Thyroid gland (tissue), 4 donors: ENCODE data around the gene KRT39. TPM values are rescaled to one million over a fixed set of nuclear protein-coding genes. Genes with fewer than 3 reads are reported as not detected.

Experiments
- DNase-seq, 2 donors: peaks; one replicate each; pipeline ENCODE4 v3.0.0-alpha.2; 2019
- H3K27ac ChIP-seq, 3 donors: fragments of 200-600 bp; sonication (generic); 1 replicate in 2 of 3; 2 replicates in 1 of 3; pipeline ENCODE4 v1.5.1; 2016 to 2019; ENCODE audit warnings: mild to moderate bottlenecking in 1 of 3, moderate library complexity in 1 of 3
- H3K27me3 ChIP-seq: fragments of 200-600 bp; sonication (generic); one replicate; pipeline ENCODE4 v1.5.1; 2019
- H3K36me3 ChIP-seq, 2 donors: fragments of 200-600 bp; sonication (generic); one replicate each; pipeline ENCODE4 v1.5.1; 2016 to 2019
- H3K4me1 ChIP-seq, 2 donors: fragments of 200-600 bp; sonication (generic); one replicate each; pipeline ENCODE4 v1.5.1; 2017 to 2019
- H3K4me3 ChIP-seq, 3 donors: fragments of 200-600 bp; sonication (generic); replicated peaks in 1 of 3; 1 replicate in 2 of 3; 2 replicates in 1 of 3; pipeline ENCODE4 v1.5.1; 2016; ENCODE audit warnings: mild to moderate bottlenecking in 1 of 3
- H3K9me3 ChIP-seq: fragments of 200-600 bp; sonication (generic); one replicate; pipeline ENCODE4 v1.5.1; 2017
- POLR2A ChIP-seq, 2 donors: fragments of 450-650 bp; IDR thresholded peaks; one replicate each; pipeline ENCODE4 v1.6.1; 2017; ENCODE audit warnings: antibody characterized with exemption in 2 of 2, mild to moderate bottlenecking in 2 of 2, moderate library complexity in 1 of 2
- WGBS, 2 donors: methylation state at CpG; one replicate each; pipeline ENCODE4 v1.1.5; 2017; 5-methylcytosine and 5-hydroxymethylcytosine counted together
- intact Hi-C: fragments of 100-400 bp; cut with DNase I; formaldehyde crosslinking; loops from one replicate; pipeline ENCODE4 v1.15.1; 2023
- total RNA-seq, 4 donors: library from RNA; depleted of rRNA; stranded (reverse); fragments of >200 nt; gene quantifications; one replicate each; pipeline ENCODE4 v1.2.3, GENCODE V29; 2016
- TF ChIP-seq, protein P1 (sequence below), 6 experiments: fragments of 200-600 bp in 3 of 6; fragments of 450-650 bp in 3 of 6; sonication (generic) in 3 of 6; IDR thresholded peaks; one replicate each; pipeline ENCODE4 v1.5.1; 2016 to 2019; ENCODE audit warnings: antibody characterized with exemption in 6 of 6, mild to moderate bottlenecking in 2 of 6, inconsistent platforms in 1 of 6, moderate library complexity in 1 of 6

The KRT39 gene
- total RNA-seq, 4 donors from 2014 or later, result not detected

DNA sequence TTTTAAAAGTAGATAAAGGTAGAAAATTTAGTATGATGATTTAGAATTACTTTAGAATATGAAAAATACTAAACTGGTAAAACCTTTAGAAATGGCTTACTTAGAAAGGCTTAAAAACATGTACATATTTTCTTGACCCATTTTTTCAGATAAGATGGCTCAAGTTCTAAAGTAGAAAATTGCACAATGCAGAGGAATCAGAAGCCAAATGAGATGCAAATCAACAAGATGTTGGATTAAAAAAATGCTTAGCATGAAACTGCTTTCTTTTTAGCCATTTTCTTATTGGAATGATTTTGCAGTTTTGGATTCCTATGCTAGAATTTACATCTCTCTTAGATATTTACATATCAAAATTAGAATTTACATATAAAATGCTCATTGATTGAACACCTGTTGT is 43.7 kb upstream of the KRT39 start:
- H3K9me3 ChIP-seq, result no peaks in the 10 kb centered on the region
- no peak overlapping the region for H3K4me3 ChIP-seq
- DNase-seq, result no peak
- no peaks in the 10 kb centered on the region for H3K4me1 ChIP-seq
- H3K27ac ChIP-seq, result no peak overlapping the region
- no peaks in the 10 kb centered on the region for H3K27me3 ChIP-seq
- no peaks in the 10 kb centered on the region for H3K36me3 ChIP-seq
- intact Hi-C loops, result no loop called here
- no peak for TF ChIP-seq POLR2A (IDR thresholded peaks at IDR 0.05)
- TF ChIP-seq, protein P1, sequence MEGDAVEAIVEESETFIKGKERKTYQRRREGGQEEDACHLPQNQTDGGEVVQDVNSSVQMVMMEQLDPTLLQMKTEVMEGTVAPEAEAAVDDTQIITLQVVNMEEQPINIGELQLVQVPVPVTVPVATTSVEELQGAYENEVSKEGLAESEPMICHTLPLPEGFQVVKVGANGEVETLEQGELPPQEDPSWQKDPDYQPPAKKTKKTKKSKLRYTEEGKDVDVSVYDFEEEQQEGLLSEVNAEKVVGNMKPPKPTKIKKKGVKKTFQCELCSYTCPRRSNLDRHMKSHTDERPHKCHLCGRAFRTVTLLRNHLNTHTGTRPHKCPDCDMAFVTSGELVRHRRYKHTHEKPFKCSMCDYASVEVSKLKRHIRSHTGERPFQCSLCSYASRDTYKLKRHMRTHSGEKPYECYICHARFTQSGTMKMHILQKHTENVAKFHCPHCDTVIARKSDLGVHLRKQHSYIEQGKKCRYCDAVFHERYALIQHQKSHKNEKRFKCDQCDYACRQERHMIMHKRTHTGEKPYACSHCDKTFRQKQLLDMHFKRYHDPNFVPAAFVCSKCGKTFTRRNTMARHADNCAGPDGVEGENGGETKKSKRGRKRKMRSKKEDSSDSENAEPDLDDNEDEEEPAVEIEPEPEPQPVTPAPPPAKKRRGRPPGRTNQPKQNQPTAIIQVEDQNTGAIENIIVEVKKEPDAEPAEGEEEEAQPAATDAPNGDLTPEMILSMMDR (IDR thresholded peaks at IDR 0.05), result no peak

DNA sequence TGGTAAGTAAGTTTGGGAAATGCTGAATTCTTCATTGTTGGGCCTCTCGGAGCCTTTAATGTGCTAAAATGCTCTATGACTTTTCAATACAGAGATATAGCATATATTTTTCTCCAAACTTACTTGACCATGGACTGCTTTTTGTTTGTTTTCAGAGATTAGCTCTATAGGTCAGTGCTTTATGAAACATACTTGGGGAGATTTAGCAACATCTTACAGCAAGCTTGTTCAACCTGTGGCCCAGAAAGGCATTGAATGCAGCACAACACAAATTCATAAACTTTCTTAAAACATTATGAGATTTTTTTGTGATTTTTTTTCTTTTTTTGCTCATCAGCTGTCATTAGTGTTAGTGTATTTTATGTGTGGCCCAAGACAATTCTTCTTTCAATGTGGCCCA is 43.2 kb upstream of the KRT39 start:
- no peak for DNase-seq
- no peak overlapping the region for H3K27ac ChIP-seq
- intact Hi-C loops, result no loop called here
- H3K27me3 ChIP-seq, result no peaks in the 10 kb centered on the region
- 91 to 97% methylated on average over 1 of the region's 1 CpG for WGBS, 2 donors
- H3K4me1 ChIP-seq, result no peaks in the 10 kb centered on the region
- TF ChIP-seq, protein P1 (IDR thresholded peaks at IDR 0.05), result no peak
- no peak for TF ChIP-seq POLR2A (IDR thresholded peaks at IDR 0.05)
- no peaks in the 10 kb centered on the region for H3K36me3 ChIP-seq
- no peaks in the 10 kb centered on the region for H3K9me3 ChIP-seq
- H3K4me3 ChIP-seq, result no peak overlapping the region

DNA sequence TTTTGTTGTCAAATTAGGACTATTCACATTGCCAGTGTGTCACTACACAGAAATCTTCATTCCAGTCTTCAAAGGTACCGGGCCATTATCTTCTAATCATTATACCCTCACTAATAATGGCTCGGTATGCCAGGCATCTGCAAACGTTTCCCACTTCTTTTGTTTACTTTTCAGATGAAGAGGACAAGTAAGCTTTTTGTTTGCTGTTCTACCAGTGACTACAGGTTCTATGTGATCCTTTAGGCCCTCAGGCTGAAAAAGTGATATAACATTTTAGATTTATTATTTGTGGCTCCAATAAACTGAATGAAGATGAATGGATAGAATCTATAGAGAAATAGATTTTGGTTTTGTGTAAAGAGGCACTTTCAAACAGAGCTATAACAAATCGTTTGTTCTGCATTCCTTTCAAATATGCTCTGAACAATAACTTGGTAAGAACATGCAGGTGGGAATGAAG is 42.6 kb upstream of the KRT39 start:
- Histone ChIP-seq H3K4me1 (peaks cover 0 to 2% of the 10 kb centered on the region in 2 donors), H3K27me3 (no peaks in the 10 kb centered on the region), H3K36me3 (no peaks in the 10 kb centered on the region), H3K27ac (no peak overlapping the region), H3K4me3 (no peak overlapping the region), H3K9me3 (no peaks in the 10 kb centered on the region)
- intact Hi-C loops, result no loop called here
- TF ChIP-seq, protein P1 (IDR thresholded peaks at IDR 0.05), result no peak
- no peak for TF ChIP-seq POLR2A (IDR thresholded peaks at IDR 0.05)
- no peak for DNase-seq
- 61% methylated on average over 4 of the region's 4 CpGs for WGBS, 2 donors

DNA sequence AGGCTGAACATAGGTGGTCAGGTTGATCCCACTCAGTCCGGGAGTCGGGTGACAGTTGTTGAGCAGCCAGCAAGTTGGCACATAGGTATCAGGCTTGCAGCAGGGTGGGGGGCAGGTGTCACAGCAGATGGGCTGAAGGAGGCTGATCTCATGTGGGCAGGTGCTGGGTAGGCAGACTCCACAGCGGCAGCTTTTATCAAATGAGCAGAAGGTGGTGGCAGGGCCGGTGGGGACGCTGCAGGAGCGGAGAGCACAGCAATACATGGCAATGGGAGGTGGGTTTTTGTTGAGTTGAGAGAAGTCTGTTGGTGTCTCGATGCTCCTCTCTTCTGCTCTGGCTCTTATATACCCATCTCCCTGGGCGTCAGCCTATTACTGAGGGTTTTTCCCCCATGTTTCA is 42.1 kb upstream of the KRT39 start, which contains the start of gene KRTAP3-1:
Gene KRTAP3-1 (minus strand): TSS at position 318 of the 400 bp plus-strand sequence. CDS start 54 bp downstream, at position 264.
- H3K36me3 ChIP-seq, result no peaks in the 10 kb centered on the region
- no peak within 1 kb of the TSS for H3K27ac ChIP-seq
- H3K4me3 ChIP-seq, result no peak within 1 kb of the TSS
- H3K4me1 ChIP-seq, result peaks cover 0 to 5% of the 10 kb centered on the region in 2 donors
- H3K9me3 ChIP-seq, result no peaks in the 10 kb centered on the region
- no peak for DNase-seq
- TF ChIP-seq, protein P1 (IDR thresholded peaks at IDR 0.05), result no peak
- no peak for TF ChIP-seq POLR2A (IDR thresholded peaks at IDR 0.05)
- intact Hi-C loops, result no loop called here
- 78 to 83% methylated on average over 6 to 8 of the region's 8 CpGs for WGBS, 2 donors
- no peaks in the 10 kb centered on the region for H3K27me3 ChIP-seq

DNA sequence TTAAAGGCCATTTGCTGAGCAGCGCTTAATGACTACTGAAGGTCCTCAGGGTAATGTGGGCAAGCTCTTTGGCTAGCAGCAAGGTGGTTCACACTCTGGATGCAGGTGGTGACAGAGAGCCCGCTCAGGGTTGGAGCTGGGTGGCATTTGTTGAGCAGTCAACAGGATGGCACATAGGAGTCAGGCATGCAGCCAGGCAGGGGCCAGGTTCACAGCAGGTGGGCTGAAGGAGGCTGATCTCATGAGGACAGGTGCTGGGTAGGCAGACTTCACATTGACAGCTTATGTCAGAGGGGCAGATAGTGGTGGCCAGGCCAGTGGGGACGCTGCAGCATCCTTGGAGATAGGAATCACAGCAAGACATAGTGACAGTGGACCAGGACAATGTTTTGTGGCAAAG is 37.6 kb upstream of the KRT39 start:
- Histone ChIP-seq H3K36me3 (no peaks in the 10 kb centered on the region), H3K4me3 (no peak overlapping the region), H3K4me1 (peaks cover 0 to 10% of the 10 kb centered on the region in 2 donors), H3K27ac (no peak overlapping the region), H3K9me3 (no peaks in the 10 kb centered on the region), H3K27me3 (no peaks in the 10 kb centered on the region)
- no peak for DNase-seq
- WGBS, 2 donors, result 89 to 90% methylated on average over 3 of the region's 3 CpGs
- intact Hi-C loops, result no loop called here
- TF ChIP-seq POLR2A (IDR thresholded peaks at IDR 0.05), result no peak
- TF ChIP-seq, protein P1 (IDR thresholded peaks at IDR 0.05), result no peak
